ENCODE results near the gene CHERP.

The CHERP gene

DNA sequence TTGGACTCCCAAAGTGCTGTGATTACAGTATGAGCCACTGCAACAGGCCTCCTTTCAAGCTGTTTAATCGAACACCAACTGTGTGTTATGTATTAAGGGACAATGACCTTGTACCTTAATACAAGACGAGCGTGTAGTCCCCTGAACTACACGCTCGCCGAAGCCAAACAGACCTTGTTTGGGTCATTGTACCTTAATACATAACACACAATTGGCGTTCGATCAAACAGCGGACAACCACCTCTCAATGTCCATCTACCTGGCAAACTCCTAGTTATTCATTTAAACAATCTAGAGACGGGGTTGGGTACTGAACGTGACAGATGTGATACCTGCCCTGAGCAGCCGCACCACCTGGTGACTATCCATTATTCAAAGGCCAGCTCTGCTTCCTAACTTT, 1.3 kb downstream of the CHERP start:
- no peak for DNase-seq

DNA sequence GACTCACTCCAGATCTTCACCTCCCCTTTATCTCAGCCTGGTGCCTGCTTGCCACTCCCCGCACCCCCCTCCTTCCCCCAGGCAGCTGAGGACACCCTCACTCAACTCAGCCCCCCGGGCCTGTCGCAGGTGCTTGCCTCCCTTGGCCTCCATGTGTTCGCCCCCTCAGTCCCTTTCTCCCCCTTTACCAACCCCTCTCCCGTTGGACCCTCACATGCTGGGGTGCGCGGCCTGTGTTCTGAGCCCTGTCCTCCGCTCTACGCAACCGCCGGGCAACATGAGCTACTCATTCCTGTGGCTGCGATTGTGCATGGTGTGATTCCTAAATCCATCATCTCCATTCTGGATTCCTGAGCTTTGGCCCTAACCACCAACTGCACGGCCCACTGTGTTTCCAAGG, 5.1 kb downstream of the CHERP start:
- no peak for DNase-seq

DNA sequence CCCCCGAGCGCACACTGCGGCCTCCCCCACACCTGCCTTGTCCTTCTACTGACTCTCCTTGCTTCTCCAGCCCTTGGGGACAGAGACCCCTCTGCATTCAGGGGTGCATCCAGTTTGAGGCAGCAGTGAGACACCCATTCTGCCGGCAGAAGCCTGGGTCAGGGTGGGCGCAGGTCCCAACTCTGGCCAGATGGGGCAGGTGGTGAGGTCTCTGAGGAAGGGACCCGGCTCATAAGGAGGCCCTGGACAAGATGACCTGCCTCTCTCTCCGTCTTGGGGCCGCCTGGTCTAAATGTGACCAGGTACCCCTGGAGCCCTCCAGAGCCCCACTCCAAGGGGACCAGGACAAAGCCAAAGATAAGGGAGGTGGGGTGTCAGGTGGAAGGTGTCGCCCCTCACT, 6.1 kb downstream of the CHERP start:
- DNase-seq, result no peak

DNA sequence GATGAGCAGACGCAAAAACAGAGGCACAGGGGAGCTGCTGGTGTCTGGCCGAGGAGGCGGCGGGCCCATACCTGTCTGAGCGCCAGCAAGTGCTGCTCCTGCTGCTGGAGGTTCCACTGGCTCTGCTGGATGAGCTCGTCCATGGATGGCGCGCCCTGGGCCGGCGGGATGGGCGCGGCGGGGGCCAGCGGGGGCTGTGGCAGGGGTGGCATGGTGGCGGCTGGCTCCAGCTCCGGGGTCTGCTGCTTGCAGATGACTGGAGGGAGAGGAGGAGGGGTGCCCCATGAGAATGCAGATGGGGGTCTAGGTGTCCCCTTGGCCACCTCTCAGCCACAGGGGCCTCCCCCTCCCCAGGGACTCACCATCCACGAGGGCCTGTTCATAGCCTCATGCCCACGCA, 6.9 kb downstream of the CHERP start:
- no peak for DNase-seq

DNA sequence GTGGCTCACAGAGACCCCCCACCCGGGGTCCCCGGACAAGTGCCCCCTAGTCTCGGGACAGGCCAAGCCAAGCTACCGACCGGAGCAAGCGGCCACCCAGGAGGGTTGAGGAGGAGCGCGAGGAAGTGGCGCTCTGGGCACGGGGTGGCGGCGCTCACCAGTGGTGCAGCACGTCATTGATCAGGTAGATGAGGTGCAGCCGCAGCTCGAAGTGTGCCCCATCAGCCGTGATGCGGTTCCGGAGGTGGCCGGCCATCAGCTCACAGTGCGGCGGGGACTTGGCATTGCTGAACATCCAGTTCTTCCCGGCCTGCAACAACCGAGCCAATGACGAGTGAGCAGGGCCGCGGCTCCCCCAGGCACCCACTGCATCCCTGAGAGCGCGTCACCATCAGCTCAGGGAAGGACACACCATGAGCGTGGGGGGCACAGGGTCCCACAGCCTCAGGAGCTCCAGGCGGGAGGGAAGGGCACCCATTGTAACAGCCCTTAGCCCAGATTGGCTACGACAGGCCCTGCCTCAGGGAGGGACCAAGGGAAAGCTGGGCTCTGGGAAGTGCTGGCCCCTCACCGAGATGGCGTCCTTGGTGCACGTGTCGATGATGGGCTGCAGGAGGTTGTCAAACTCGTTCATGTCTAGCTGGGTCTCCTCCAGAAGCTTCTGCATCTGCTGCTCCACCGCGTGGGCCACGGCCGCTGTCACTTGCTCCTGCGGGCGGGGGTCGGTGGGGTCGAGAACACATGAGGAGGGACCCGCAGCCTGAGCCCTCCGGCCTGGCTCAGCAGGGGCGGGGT, 9.6 kb downstream of the CHERP start:
- DNase-seq, result no peak

DNA sequence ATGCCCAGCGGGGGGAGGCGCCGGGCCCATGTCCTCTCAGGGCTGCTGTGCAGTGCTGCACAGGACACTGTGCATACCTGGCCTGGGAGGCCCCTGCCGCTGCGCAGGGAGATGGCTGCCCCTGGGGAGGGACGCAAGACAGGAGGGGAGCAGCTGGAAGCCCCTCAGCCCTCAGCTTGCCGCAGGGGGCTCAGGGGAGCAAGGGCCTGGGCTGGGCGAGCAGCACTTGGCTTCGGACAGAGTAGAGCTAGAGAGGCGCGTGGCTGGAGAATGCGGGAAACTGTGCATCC, 10.9 kb downstream of the CHERP start:
- DNase-seq, result no peak

DNA sequence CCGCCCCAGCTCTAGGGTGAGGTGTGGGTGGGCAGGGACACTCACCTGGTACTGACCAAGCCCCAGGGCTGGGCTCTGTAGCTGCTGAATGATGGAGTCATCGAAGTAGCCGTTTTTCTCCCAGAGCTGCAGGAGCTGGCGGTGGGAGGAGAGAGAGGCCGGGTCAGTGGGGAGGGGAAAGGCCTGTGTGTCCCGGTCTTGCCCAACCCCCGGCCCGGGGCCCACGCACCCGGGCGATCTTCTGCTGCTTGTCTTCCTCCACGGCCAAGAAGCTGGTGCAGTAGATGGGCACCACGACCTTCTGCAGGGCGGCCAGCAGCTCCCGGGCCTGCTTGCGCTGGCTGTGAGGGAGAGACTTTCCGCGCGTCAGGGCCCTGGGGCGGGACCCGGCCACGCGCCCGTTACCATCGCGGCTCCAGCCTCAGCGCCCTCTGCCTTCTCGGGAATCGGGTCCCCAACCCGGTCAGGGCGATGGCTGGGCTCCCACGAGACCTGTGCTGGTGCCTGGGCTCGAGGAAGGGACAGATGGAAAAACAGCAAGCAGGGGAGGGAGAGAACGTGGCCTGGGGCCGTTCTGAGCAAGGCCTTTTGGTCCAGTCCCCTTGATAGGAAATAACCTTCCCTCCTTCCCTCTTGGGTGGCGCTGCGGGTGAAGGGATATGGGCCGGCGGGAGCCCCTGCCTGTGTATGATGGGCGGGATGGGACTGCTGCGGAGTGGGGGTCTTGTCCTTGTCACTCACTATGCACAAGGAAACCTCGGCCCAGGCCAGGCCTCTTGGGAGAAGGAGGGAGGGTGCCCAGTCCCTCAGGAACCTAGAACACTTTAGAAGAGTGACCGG, 11.5 kb downstream of the CHERP start:
- DNase-seq, result no peak

DNA sequence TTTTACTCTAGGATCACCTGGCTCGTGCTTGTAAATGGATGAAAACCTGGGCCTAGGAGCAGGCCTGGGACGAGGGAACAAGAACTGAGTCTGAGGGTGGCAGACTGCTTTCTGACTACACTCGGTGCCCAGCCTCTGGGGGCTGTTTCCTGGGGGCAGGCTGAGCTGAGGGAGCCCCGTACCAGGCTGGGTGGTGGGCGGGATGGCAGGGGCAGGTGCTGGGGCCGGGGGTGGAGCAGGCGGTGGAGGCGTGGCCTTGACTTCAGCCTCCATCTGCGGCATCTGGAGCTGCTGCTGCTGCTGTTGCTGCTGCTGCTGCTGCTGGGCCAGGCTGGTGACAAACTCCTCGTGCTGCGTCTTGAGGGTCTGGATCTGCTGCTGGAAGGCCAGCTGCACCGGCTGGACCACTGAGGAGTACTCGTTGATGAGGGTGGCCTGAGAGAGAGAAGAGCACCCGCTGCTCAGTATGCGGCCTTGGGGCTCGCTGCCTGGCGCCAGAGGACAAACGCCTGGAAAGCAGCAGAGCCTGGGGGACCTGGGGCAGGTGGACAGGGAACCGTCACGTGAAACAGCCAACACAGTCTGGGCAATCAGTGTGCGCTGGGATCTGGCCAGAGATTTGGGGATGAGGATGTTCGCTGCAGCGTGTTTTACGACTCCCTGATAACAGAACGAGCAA, 12.6 kb downstream of the CHERP start:
- DNase-seq, result no peak

DNA sequence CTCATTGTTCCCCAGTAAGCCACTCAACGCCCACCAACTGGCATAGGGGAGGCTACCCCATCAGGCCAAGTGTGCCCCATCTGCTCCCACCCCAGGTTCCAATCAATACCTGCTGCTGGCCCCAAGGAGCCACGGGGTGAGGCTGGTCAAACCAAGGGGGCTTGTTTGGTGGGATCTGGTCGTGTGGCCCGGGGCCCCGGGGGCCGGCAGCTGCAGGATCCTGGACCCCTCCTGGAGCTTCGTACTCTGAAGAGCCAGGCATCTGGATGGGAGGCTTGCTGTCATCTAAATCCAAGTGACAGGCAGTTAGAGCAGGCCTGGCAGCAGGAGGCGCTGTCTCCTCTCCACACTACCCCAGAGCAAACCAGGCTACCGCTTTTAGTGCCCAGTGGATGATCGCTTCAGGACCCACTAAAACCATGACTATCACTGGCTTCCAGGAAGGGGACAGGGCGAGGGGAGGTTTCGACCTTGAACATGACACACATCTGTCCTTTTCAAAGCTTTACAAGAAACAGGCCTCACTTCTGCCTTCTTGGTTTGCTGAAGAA, 14.2 kb downstream of the CHERP start:
- peak; percentile 44 for DNase-seq

DNA sequence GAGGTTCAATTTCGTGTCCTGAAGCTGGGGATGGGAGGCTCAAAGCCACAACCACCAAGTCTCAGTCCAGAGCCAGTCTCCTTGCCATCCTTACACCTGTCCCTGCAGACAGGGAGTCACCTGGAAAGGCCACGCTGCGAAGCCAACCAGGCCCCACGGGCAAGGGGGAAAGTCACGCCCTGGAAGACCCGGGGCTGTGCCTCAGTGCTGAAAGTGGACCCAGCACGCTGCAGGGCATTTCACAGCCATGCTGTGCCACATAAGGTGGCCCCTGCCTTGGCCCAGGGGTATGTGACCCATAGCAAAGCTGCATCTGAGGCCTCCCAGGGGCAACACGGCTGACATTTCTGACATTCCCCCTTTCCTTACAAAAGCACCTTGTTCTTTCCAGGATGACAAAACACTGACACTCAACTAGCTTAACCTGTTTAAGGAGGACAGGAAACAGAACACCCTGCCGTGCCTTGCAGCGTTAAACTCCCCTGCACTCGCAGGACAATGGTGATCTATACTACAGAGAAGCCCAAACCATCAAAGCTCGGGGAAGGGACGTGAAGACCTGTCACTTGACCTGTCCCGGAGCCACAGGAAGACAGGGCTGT, 14.8 kb downstream of the CHERP start:
- DNase-seq, result no peak

DNA sequence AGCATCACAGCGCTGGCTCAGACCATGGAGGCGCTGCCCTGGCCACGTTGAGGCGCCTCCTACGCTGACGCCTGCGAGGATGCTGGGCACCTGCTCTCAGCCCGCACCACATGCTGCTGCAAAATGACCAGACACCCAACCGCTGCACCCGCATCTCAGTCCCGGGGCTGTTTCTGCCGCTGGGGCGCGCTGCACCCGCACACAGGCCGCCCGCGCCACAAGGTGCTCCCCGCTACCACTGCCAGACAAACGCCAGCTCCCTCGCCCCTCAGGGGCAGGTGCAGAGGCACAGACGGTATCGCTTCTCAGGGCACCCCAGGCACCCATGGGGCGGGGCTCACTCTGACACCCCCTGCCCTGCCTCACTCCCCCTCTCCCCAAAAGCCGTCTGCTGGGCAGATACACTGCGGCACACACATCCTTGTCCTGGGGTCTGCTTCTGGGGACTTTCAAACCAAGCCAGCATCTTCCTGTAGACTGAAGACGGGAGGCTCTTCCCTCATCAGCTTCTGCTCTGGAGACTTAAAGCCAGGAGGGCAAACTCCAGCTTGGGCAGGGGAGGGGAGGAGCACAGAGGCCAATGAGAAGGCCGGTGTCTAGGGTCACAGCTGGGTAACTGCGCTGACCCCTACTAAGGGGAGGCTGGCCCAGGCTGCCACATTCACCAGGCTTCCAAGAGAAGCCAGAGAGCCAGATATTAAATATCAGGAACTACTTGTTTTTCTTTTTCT, 16.3 kb downstream of the CHERP start:
- no peak for DNase-seq

DNA sequence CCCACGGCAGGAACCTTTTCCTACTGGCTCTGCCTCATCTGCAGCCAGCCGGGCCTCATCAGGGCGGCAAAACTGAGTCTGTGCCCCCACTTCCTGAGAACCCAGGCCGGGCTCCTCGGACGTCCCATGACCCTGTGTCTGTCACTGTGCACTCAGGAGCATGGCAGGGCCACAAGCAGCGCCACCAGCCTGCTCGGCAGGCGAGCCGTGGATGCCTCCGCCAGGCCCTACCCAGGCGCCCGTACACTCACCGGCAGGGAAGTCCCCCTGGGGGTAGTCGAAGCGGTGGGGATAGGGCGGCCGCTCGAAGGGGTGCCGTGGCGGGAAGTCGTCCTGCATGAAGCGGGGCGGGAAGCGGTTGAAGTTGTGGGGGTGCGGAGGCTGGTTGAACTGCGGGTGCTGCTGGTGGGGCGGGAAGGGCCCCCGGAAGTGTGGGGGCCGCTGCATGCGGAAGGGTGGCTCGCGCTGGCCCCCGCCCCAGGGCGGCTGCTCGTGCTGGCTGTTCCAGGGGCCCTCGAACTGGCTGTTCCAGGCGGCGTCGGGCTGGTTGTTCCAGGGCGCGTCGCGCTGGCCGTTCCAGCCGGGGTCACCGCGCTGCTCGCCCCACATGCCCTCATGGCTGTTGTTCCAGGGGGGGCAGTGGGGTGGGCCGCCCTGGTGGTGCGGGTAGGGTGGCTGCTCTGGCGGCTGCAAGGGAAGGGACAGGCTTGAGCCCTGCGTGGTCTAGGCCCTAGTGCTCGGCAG, 17.1 kb downstream of the CHERP start:
- no peak for DNase-seq

DNA sequence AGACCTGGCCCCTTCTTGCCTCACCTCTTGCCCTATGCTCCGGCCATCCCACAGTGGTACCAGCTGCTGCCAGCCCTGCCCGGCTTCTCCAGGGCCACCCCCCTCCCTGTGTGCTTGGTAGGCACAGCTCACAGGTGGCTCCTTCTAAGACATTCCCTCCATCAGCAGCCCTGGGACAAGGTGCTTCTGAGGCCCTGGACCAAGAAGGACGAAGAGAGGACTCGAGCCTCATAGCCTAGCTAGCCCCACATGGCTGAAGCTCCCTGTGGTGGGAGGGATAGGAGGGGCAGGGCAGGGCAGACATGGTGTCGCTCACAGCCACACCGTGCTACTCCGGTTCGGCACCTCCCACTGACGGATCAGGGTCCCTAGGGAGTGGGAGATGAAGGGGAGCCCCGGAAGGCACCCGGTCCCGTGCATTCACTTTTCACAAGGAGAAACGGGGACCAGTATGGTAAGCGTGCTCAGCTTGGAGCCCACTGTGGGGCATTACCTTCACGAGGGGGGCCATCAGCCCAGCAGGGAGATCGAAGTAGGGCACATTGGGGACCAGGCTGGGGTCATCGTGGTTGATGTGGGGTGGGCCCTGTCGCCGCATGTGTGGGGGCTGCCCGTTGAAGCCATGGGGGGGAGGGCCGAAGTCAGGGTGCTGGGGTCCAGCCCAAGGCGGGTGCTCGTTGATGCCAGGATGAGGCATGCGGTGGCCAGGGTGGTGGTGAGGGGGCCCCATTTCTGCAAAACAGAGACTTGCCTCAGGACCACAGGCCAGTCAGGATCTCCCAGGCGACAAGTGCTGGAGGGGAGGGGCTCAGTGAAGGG, 19.5 kb downstream of the CHERP start:
- no peak for DNase-seq

DNA sequence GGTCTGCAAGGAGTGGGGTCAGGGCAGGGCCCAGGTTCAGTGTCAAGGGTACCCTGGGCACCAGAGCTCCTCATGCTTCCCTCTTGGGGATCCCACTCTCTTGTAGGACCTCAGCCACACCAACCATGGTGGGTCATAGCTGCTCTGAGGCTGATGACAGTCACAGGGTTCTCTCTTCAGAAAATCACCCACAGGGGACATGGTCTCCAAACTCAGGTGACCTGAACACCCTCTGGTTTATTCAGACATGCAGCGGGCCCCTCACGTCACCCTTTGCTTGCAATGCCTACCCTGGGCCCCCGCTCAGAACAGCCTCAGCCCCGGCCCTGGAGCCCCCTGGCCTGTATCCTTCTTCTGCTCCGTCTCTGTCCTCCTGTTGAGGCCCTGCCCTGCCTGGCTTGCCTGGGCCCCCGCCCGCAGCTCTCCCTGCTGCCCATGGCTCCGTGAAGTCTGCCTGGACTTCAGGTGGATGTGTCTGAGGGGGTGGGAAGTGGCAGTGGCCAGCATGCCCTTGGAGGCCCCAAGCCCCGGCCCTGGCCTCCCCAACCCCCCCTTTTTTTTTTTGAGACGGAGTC, 20.4 kb downstream of the CHERP start:
- DNase-seq, result no peak

DNA sequence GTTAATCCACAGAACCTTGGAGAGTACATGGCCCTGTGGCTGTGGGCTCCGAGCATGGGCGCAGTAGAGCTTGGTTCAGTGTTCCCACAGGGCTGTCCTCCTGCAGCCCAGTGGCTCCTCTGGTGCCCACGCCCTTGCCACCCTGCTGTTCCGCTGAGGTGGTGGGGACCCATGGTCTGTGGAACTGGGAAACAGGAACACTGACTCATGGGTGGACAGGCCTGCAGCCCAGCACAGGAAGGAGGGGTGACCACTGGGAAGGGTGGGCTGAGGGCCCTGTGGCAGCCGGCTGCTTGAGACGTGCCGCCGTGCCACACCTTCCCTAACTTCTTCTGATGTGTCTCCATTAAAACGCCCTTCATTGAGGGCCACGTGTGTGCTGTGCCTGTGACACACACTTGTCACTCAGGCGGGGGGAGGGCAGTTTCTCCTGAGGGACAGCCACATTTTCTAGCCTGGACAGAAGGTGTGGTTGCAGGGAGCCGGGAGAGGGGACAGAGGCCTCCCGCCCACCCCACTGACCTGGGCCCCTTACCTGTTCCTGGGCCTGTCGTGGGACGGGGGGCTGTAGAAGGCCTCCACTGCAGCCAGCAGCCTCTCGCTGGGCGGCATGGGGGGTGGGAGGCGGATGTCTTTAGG, 21.1 kb downstream of the CHERP start:
- no peak for DNase-seq

DNA sequence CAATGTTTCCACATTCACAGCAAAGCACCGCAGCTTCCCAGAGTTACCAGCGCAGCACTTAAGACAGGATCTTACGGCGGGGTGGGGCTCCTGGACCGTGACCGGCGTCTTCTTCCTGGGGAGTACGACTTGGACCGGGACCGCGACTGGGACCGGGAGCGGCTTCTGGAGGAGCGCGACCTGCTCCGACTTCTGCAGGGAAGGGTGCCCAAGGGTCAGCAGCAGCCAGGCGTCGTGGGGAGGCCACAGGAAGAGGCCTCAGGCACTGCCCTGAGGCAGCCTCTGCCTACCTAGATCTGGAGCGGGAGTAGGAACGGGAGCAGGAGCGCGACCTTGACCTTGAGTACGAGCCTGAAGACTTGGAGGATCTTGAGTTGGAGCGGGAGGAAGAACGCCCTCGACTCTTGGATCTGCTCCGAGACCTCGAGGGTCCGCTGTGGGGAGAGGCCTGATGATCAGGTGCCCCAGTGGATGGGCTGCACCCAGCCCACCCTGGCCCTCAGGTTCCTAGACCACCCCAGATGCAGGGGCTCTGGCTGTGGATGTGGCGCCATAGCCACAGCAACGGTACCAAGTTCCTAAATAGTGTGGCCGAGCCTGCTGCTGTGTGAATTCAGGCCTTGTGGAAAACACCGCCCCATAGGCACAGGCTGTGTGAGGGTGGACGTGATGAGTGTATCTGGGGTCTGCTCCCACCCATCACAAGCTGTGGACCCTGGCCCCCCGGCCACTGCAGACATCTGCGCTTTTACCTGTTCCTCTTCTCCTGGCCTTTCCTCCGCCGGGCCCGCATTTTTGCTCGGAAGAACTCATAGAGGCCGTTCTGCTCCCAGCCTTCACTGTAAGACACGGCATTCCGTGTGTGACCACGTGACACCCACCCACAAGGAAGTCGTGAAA, 21.9 kb downstream of the CHERP start:
- DNase-seq, result no peak

DNA sequence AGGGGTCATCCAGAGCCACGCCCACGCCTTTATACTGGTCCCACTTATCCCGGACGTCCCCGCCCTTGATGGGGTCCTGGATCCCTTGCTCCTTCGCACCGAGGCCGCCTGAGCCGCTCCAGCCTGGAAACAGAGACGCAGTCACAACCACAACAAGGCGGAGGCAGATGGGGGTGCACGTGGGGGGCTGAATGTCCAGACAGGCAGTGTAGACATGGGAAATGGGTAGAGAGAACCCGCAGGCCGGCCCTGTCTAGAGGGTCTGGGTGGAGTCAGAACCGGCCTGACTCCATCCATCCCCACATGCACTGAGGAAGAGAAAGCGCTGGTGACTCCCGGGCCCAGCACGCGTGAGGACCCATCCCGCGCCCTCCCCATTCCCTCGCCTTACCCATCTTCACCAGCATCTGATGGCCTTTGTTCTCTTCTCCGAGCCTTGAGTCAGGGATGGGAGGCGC, 23.0 kb downstream of the CHERP start:
- no peak for DNase-seq

DNA sequence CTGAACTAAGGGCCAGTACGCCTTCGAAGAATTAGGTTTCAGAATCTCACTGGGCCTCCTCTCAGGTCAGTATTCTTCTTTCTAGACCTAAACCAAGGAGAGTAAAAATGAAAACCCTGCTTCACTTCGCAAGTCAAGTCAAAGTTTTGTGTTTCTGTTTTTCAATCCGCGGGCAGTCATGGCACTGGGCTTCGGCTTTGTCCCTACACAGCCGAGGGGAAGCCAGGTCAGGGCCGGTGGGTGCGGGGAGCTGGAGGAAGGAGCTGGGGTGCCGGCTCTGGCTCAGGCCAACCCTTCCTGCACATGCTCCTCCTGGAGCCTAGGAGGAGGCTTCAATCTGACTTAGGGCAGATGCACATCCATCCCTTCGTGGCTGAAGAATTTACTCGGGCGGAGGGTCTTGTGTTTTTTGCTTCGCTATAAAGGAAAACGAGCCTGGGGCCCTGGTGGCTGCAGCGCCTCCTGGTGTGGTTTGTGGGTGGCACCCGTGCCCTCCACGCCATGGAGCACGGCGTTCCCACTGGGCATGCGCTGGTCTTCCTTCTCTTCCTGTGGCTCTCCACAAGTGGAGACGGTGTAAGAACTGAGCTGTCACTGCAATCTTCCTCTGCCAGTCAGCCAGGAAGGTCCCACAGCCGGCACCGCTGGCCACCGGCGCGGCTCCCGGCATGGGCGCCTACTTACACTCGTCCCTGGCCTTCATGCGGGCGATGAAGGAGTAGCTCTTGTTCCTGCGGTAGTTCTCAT, 23.6 kb downstream of the CHERP start:
- DNase-seq, result no peak

All from activated naive CD4-positive, alpha-beta T cell treated with Interleukin-2 at 50 U/mL for 16 hours (primary cell).